Measurements from ENCODE around the gene LRRC30.

LRRC30 gene

GRCh38 chr18:7237673-7238272, 6.9 kb downstream of the LRRC30 start:
- no peak for DNase-seq (ENCODE audit: low read depth)

GRCh38 chr18:7242926-7243325, 12.0 kb downstream of the LRRC30 start:
- DNase-seq (ENCODE audit: low read depth), result no peak

GRCh38 chr18:7248877-7249276, 18.0 kb downstream of the LRRC30 start:
- DNase-seq (ENCODE audit: low read depth), result no peak

GRCh38 chr18:7254163-7254562, 23.3 kb downstream of the LRRC30 start:
- DNase-seq (ENCODE audit: low read depth), result no peak

GRCh38 chr18:7255054-7255453, 24.2 kb downstream of the LRRC30 start:
- no peak for DNase-seq (ENCODE audit: low read depth)

GRCh38 chr18:7255643-7256042, 24.8 kb downstream of the LRRC30 start:
- DNase-seq (ENCODE audit: low read depth), result no peak

- no peak for DNase-seq (ENCODE audit: low read depth)
These were observed 25.9 kb downstream of the LRRC30 start for GRCh38 chr18:7256618-7257425.

GRCh38 chr18:7257426-7257740, 26.5 kb downstream of the LRRC30 start:
- DNase-seq (ENCODE audit: low read depth), result no peak

- DNase-seq (ENCODE audit: low read depth), result no peak
These were observed 28.6 kb downstream of the LRRC30 start for GRCh38 chr18:7259475-7259874.

GRCh38 chr18:7261199-7261598, 30.3 kb downstream of the LRRC30 start:
- DNase-seq (ENCODE audit: low read depth), result no peak

GRCh38 chr18:7267973-7268372, 37.1 kb downstream of the LRRC30 start:
- DNase-seq (ENCODE audit: low read depth), result no peak

- no peak for DNase-seq (ENCODE audit: low read depth)
These were observed 39.1 kb downstream of the LRRC30 start for GRCh38 chr18:7269942-7270341.

GRCh38 chr18:7272311-7273049, 41.6 kb downstream of the LRRC30 start:
- peak; percentile 3 for DNase-seq (ENCODE audit: low read depth)

GRCh38 chr18:7273301-7273921, 42.5 kb downstream of the LRRC30 start:
- DNase-seq (ENCODE audit: low read depth), result peak; percentile 27

GRCh38 chr18:7281579-7281978, 50.7 kb downstream of the LRRC30 start:
- DNase-seq (ENCODE audit: low read depth), result no peak

Data from GM04503 (cell line).